Measurements from ENCODE around the gene GSDMA.

- no peak for TF ChIP-seq CTCF (IDR thresholded peaks at IDR 0.05)
- no peak for TF ChIP-seq POLR2A (IDR thresholded peaks at IDR 0.05)
These were observed 28.5 kb upstream of the GSDMA start for GRCh38 chr17:39934324-39934723.
